Mesothelial cell of epicardium (in vitro differentiated cells): ENCODE data around the gene MAP2K1. TPM values are rescaled to one million over a fixed set of nuclear protein-coding genes. Genes with fewer than 3 reads are reported as not detected.

ENCODE experiments used
- DNase-seq, 2 experiments: peaks; one replicate each; pipeline ENCODE4 v3.0.0; 2021; ENCODE audit warnings: low spot score in 2 of 2; ENCODE audit not compliant: unreplicated experiment in 2 of 2
- H3K27ac Mint-ChIP-seq: 2 replicates; pipeline ENCODE4 v1.8.0; 2021; ENCODE audit warnings: mixed read lengths
- H3K27me3 Mint-ChIP-seq: 2 replicates; pipeline ENCODE4 v1.8.0; 2021; ENCODE audit warnings: low read depth, mixed read lengths
- H3K36me3 Mint-ChIP-seq: 2 replicates; pipeline ENCODE4 v1.8.0; 2021; ENCODE audit warnings: mixed read lengths
- H3K4me1 Mint-ChIP-seq: 2 replicates; pipeline ENCODE4 v1.8.0; 2021; ENCODE audit warnings: mixed read lengths
- H3K4me3 Mint-ChIP-seq: 2 replicates; pipeline ENCODE4 v1.8.0; 2021; ENCODE audit warnings: mild to moderate bottlenecking, moderate library complexity, mixed read lengths
- H3K9me3 Mint-ChIP-seq: 2 replicates; pipeline ENCODE4 v1.8.0; 2021; ENCODE audit warnings: mixed read lengths
- total RNA-seq: library from RNA; stranded (reverse); gene quantifications from 3 replicates; pipeline ENCODE4 v1.2.1, GENCODE V29; 2021
- TF ChIP-seq, protein P1 (sequence below): fragments of 200-600 bp; sonication (generic); IDR thresholded peaks from one replicate; pipeline ENCODE4 v1.5.0; 2021; ENCODE audit warnings: antibody characterized with exemption; ENCODE audit not compliant: unreplicated experiment

MAP2K1 gene
- total RNA-seq, 1 donor from 2014 or later = 27.6 TPM

DNA sequence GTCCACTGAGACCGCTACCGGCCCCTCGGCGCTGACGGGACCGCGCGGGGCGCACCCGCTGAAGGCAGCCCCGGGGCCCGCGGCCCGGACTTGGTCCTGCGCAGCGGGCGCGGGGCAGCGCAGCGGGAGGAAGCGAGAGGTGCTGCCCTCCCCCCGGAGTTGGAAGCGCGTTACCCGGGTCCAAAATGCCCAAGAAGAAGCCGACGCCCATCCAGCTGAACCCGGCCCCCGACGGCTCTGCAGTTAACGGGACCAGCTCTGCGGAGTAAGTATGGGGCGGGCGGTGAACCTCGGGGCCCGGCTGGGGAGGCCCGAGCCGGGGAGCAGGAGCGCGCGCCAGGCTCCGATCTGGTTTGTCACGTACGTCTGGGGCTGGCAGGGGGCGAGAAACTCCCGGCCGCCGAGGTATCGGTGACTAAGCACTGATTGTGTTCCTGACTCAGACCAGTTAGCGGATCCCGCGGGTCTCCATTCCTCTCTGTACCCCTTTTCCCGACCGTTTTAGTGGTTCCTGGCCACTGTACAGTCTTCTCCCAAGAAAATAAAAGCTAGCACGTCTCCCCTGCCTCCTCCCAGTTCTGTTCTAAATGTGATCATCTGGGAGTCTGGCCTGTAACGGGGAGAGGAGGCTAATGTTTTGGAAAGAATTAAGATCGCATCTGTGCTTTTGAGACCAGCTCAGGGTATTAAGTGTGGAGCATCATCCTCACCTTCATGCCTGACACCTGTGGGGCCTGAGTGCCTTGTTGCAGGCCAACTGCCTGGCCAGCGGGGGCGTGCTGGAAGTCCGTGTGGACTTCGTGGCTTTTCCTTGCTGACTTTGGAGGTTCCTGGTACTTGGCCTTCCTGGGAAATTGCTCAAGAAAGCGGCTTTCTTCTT is 691 bp downstream of the MAP2K1 start:
- H3K27ac Mint-ChIP-seq = peak overlapping the region; percentile 96
- H3K4me1 Mint-ChIP-seq = peaks cover 23% of the 10 kb centered on the region
- DNase-seq = peak; percentile 30 to 72
- TF ChIP-seq, protein P1, sequence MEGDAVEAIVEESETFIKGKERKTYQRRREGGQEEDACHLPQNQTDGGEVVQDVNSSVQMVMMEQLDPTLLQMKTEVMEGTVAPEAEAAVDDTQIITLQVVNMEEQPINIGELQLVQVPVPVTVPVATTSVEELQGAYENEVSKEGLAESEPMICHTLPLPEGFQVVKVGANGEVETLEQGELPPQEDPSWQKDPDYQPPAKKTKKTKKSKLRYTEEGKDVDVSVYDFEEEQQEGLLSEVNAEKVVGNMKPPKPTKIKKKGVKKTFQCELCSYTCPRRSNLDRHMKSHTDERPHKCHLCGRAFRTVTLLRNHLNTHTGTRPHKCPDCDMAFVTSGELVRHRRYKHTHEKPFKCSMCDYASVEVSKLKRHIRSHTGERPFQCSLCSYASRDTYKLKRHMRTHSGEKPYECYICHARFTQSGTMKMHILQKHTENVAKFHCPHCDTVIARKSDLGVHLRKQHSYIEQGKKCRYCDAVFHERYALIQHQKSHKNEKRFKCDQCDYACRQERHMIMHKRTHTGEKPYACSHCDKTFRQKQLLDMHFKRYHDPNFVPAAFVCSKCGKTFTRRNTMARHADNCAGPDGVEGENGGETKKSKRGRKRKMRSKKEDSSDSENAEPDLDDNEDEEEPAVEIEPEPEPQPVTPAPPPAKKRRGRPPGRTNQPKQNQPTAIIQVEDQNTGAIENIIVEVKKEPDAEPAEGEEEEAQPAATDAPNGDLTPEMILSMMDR = no peak
- peak overlapping the region; percentile 92 for H3K4me3 Mint-ChIP-seq
- H3K9me3 Mint-ChIP-seq = no peaks in the 10 kb centered on the region
- H3K36me3 Mint-ChIP-seq = peaks cover 5% of the 10 kb centered on the region
- no peaks in the 10 kb centered on the region for H3K27me3 Mint-ChIP-seq

DNA sequence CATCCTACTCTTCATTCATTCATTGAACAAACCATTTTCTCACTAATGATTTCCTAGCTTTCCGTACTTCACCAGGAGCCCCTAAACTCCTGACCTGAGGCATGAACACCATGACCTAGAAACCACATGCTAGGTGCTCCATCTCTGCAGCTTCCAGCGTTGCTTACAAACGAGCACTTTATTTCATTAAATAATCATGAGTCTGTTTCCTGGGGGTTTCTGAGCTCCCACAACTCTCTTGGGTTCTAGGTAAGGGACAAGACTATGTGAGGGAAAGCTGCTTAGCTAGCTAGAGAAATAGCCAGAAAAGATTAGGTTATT is 1.3 kb downstream of the MAP2K1 start:
- Mint-ChIP-seq H3K9me3 (no peaks in the 10 kb centered on the region), H3K4me1 (peaks cover 23% of the 10 kb centered on the region), H3K27ac (peak overlapping the region; percentile 96), H3K36me3 (peaks cover 5% of the 10 kb centered on the region), H3K4me3 (peak overlapping the region; percentile 92), H3K27me3 (no peaks in the 10 kb centered on the region)
- TF ChIP-seq, protein P1 = no peak
- DNase-seq = no peak

DNA sequence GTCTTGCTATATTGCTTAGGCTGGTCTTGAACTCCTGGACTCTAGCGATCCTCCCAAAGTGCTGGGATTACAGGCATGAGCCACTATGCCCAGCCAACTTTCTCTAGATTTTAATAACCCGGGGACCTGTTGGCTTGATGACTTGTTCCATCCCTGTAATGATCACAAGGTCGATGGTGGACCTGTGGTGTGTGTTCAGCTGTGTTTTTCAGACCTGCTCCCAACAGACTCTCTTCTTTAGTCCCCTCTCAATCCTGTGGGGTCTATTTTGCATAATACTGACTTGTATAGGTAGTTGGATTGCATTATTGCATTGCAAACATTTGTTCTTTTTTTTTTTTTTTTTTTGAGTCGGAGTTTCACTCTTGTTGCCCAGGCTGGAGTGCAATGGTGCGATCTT is 1.9 kb downstream of the MAP2K1 start:
- Mint-ChIP-seq H3K4me3 (peak overlapping the region; percentile 92), H3K27ac (no peak overlapping the region), H3K9me3 (no peaks in the 10 kb centered on the region), H3K36me3 (peaks cover 5% of the 10 kb centered on the region), H3K4me1 (peaks cover 23% of the 10 kb centered on the region), H3K27me3 (no peaks in the 10 kb centered on the region)
- TF ChIP-seq, protein P1 = no peak
- DNase-seq = no peak

DNA sequence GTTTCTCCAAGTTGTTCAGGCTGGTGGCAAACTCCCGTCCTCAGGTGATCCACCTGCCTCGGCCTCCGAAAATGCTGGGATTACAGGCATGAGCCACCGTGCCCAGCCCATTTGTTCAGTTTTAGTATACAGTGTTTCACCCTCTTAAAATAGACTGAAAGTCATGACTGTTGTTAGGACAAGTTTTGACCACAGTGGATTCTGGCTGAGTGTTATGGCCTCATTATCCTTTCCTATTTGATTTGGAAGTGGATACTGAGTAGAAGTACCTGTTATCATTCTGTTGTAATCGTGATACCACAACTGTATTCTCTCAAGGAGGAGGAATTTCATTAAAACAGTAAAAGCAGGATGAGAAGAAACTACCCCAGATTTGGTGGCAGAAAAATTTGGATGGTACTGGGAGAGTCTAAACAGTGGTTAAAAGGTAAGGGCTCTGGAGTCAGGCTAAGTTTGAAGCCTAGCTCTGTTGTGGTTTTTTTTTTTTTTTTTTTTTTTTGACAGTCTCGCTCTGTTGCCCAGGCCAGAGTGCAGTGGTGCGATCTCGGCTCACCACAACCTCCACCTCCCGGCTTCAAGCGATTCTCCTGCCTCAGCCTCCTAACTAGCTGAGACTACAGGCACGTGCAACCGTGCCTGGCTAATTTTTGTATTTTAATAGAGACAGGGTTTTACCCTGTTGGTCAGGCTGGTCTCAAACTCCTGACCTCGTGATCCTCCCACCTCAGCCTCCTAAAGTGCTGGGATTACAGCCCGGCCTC is 2.6 kb downstream of the MAP2K1 start:
- Mint-ChIP-seq H3K36me3 (peaks cover 5% of the 10 kb centered on the region), H3K9me3 (no peaks in the 10 kb centered on the region), H3K4me3 (peak overlapping the region; percentile 4), H3K27me3 (no peaks in the 10 kb centered on the region), H3K4me1 (peaks cover 23% of the 10 kb centered on the region), H3K27ac (no peak overlapping the region)
- no peak for DNase-seq
- TF ChIP-seq, protein P1 = no peak

DNA sequence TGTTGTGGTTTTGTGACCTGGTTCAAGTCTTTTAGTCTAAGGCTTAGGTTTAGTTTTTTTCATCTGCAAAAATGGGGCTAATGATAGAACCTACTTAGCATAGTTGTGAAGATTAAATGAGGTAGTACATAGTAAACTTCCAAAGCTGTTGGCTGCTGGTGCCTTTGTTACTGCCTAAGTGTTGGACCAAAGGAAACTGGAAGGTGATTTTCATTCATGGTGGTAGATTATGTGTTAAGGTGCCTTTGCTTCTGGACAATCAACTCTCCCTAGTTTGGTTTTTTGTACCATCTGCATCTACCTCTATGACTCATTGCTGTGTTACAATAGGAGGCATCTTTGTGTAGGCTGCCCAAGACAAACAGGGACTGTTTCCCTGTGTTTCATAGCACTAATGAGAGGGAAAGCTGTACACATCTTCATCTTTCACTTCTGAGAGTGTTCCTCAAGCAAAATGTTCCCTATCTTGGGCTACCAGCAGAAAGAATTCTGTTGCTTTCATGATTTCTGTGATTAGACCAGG is 3.2 kb downstream of the MAP2K1 start:
- H3K27me3 Mint-ChIP-seq = no peaks in the 10 kb centered on the region
- DNase-seq = no peak
- H3K27ac Mint-ChIP-seq = peak overlapping the region; percentile 16
- peaks cover 4% of the 10 kb centered on the region for H3K36me3 Mint-ChIP-seq
- H3K4me3 Mint-ChIP-seq = no peak overlapping the region
- peaks cover 23% of the 10 kb centered on the region for H3K4me1 Mint-ChIP-seq
- TF ChIP-seq, protein P1 = no peak
- H3K9me3 Mint-ChIP-seq = no peaks in the 10 kb centered on the region
